GM12875 (cell line): ENCODE data around the gene AKT1S1.

Experiments
- H3K4me3 ChIP-seq: one replicate; pipeline ENCODE4 v1.5.1; 2011; ENCODE audit warnings: low read depth, low read length, control low read depth
- TF ChIP-seq, protein P1 (sequence below): IDR thresholded peaks from 2 replicates; pipeline ENCODE4 v1.5.1; 2011; ENCODE audit warnings: low read depth, mild to moderate bottlenecking, control low read depth, inconsistent platforms, low read length, moderate library complexity, borderline replicate concordance; ENCODE audit not compliant: insufficient read depth

AKT1S1 gene

DNA sequence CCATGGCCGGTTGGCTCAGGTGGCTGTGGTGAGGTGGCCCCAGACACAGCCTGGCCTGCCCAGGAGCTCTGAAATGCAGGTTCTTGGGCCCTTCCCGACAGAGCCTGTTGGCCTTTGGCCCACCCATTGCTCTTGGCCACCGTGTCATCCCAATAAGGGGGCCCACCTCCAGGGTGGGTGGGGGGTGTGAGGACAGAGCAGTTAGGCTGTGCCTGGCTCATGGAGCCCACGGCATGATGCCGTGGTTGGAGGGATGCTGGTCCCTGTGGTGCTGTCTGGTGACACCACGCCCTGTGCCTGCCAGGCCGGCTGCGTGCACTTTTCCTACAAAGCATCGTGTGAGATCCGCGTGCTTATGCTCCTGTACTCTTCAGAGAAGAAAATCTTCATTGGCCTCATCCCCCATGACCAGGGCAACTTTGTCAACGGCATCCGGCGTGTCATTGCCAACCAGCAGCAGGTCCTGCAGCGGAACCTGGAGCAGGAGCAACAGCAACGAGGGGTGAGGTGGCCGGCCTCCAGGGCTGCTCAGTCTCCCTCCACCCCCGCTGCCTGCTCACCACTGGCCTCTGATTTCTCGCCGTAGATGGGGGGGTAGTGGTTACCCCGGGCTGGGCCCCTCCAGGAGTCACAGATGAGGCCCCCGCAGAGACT lies 17.3 kb downstream of the AKT1S1 start:
- H3K4me3 ChIP-seq: no peak overlapping the region
- TF ChIP-seq, protein P1, sequence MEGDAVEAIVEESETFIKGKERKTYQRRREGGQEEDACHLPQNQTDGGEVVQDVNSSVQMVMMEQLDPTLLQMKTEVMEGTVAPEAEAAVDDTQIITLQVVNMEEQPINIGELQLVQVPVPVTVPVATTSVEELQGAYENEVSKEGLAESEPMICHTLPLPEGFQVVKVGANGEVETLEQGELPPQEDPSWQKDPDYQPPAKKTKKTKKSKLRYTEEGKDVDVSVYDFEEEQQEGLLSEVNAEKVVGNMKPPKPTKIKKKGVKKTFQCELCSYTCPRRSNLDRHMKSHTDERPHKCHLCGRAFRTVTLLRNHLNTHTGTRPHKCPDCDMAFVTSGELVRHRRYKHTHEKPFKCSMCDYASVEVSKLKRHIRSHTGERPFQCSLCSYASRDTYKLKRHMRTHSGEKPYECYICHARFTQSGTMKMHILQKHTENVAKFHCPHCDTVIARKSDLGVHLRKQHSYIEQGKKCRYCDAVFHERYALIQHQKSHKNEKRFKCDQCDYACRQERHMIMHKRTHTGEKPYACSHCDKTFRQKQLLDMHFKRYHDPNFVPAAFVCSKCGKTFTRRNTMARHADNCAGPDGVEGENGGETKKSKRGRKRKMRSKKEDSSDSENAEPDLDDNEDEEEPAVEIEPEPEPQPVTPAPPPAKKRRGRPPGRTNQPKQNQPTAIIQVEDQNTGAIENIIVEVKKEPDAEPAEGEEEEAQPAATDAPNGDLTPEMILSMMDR: no peak

DNA sequence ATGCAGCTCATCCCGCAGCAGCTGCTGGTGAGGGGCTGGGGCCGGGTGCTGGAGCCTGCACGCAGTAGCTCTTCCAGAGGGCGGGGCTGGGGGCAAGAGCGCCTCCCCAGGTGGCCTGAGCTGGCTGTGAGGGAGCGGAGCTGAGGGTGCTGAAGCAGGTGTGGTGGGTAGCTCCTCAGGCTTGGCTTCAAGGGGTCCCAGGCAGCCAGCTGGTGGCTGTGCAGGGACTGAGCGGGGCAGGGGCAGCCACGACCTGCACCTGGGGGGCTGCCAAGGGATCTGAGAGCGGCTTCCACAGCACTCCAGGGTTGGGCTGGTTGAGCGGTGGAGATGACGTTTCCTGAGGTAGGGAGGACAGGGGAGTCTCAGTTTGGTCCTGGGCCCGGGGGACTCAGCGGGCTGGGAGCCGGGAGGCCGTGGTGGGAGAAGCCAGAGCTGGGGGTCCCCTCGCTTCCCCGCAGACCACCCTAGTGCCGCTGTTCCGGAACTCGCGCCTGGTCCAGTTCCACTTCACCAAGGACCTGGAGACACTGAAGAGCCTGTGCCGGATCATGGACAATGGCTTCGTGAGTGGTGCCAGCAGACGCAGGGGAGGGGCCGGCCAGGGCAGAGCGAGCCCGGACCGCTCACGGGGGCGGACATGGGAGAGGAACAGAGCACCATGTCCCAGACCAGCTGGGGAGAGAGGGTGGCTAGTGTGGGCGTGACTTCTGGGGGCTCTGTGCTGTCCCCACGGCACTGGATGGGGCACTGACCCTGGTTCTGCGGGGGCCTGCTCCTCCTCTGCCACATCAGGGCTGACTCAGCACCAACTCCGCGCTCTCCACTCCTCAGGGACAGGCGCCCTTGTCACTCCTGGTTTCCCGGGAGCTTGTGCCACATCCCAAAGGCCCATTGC lies 18.8 kb downstream of the AKT1S1 start:
- H3K4me3 ChIP-seq: no peak overlapping the region
- TF ChIP-seq, protein P1: no peak

DNA sequence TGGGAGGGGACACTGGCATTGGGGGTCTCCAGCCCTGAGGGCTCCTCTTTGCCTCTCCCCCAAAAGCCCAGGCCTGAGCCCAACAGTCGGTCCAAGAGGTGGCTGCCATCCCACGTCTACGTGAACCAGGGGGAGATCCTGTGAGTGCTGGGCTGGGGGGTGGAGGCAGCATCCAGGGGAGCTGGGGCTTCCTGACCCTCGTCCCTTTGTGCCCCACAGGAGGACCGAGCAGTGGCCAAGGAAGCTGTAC lies 19.4 kb downstream of the AKT1S1 start:
- no peak overlapping the region for H3K4me3 ChIP-seq
- TF ChIP-seq, protein P1: no peak

DNA sequence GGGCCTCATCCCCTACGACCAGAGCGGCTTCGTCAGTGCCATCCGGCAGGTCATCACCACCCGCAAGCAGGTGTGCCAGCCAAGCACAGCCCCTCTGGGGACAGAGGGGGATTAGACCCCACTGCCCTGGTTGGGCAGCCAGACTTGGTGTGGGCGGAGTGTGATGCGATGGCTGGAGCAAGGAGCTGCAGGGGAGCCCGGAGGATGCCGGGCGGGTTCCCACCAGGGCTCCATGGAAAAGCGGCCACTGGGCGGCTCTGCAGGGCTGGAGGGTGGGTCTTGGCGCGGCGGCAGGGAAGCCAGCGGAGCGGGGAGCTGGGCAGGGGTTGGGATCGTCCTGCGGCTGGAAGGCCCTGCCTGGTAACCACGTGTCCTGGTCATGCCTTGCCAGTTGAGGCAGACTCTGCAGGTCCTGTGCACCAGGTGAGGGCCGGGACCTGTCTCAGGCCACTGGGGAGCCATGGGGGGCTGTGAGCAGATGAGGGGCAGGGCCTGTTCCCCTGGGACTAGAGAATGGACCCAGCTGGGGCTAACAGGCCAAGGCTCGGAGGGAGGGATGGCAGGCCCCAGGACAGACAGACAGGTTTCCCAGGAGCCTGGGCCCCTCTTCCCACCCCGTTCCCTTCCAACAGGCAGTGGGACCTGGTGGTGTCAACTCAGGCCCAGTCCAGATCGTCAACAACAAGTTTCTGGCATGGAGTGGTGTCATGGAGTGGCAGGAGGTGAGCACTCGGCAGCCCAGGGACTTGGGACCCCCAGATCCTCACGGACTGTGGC lies 19.9 kb downstream of the AKT1S1 start:
- no peak overlapping the region for H3K4me3 ChIP-seq
- TF ChIP-seq, protein P1: no peak

DNA sequence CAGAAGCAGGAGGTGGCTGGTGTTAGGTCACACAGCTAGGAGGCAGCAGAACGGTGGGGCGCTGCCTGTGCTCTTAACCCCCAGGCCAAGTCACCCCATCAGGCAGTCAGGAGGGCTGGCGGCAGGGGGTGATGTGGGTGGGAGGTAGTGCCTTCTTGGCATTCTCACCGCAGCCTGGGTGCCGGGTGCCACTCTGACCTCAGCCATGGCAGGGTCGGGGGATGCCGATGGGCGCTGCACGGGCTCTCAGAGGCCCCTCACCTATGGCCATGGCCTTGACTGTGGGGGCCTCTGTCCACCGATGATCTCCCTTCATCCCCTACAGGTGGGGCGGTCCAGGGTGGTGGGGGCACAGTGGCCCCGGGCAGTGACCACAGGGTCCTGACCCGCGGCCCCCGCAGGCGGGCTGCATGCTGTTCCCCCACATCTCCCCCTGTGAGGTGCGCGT lies 20.6 kb downstream of the AKT1S1 start:
- no peak overlapping the region for H3K4me3 ChIP-seq
- TF ChIP-seq, protein P1: no peak

DNA sequence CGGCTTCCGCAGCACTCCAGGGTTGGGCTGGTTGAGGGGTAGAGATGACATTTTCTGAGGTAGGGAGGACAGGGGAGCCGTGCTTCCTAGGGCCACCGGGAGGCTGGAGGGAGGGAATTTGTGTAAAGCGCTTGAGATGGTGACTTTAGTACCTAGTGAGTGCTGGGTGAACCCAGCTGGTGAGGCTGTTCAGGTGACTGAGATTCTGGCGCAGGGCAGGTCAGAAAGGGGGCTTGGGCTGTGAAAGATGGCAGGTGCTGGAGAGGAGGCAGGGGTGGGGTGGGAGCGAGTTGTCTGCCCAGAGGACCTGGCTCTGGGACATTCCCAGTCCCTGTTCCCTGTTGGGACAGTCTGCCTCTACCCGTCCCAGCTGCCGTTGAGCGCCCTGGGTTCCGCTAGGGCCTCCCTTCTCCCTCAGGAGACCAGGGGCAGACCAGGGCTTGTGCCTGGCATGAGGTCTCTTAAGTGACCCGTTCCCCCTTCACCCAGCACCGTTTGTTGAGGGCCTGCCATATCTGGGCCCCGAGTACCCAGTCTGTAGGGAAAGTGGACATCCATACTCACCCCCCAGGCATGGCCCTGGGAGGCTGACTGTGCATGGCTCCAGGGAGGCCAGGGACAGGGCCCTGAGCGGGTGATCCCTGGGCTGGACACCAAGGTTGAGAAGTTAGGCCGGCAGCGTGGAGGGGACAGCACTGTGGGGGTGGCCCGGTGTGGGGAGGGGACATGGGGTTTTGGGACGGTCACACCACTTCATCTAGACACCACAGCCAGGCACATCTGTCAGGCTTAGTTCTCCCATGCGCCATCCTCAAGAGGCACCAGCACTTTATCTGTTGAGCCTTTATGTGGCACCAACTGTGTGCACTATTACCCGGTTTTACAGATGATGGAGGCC lies 21.2 kb downstream of the AKT1S1 start:
- TF ChIP-seq, protein P1: no peak
- no peak overlapping the region for H3K4me3 ChIP-seq
